Femur (tissue), 1 donor: Measurements from ENCODE around the gene CDHR3.

Experiments
- DNase-seq: peaks from one replicate; pipeline ENCODE4 v3.0.0-alpha.2; 2017

Gene CDHR3

GRCh38 chr7:106068986-106069385, 105.9 kb downstream of the CDHR3 start:
- DNase-seq: no peak

- DNase-seq: no peak
These were observed 106.6 kb downstream of the CDHR3 start for GRCh38 chr7:106069471-106070200.

GRCh38 chr7:106070201-106070551, 107.1 kb downstream of the CDHR3 start:
- no peak for DNase-seq

GRCh38 chr7:106070567-106071254, 107.6 kb downstream of the CDHR3 start:
- no peak for DNase-seq

- no peak for DNase-seq
These were observed 108.4 kb downstream of the CDHR3 start for GRCh38 chr7:106071356-106071998.

- no peak for DNase-seq
These were observed 109.1 kb downstream of the CDHR3 start for GRCh38 chr7:106071999-106072714.

- DNase-seq: no peak
These were observed 109.6 kb downstream of the CDHR3 start for GRCh38 chr7:106072715-106073091.

GRCh38 chr7:106073701-106074100, 110.6 kb downstream of the CDHR3 start:
- DNase-seq: no peak

GRCh38 chr7:106074257-106074656, 111.2 kb downstream of the CDHR3 start:
- DNase-seq: no peak

GRCh38 chr7:106075937-106076336, 112.9 kb downstream of the CDHR3 start:
- no peak for DNase-seq

- DNase-seq: no peak
These were observed 113.5 kb downstream of the CDHR3 start for GRCh38 chr7:106076537-106076936.

GRCh38 chr7:106080300-106080987, 117.4 kb downstream of the CDHR3 start:
- DNase-seq: no peak

GRCh38 chr7:106082087-106082854, 119.2 kb downstream of the CDHR3 start:
- no peak for DNase-seq
